HepG2 (cell line): ENCODE data around the gene SURF6. TPM values are rescaled to one million over a fixed set of nuclear protein-coding genes. Genes with fewer than 3 reads are reported as not detected.

ENCODE experiments used
- BHLHE40 ChIP-seq: IDR thresholded peaks from 2 replicates; pipeline ENCODE4 v1.6.1; 2011; ENCODE audit warnings: low read length, improper control_type of control experiment
- HMG20B ChIP-seq: conservative IDR thresholded peaks from 2 replicates; pipeline ENCODE4 v1.6.1; 2016; ENCODE audit warnings: missing genetic modification reagents, missing compliant biosample characterization
- NFATC3 ChIP-seq: sonication (generic); formaldehyde crosslinking; IDR thresholded peaks from 2 replicates; pipeline ENCODE4 v1.5.1; 2020; ENCODE audit warnings: mild to moderate bottlenecking, missing genetic modification reagents
- RFXAP ChIP-seq: sonication (generic); formaldehyde crosslinking; IDR thresholded peaks from 2 replicates; pipeline ENCODE4 v1.4.0; 2020; ENCODE audit warnings: missing genetic modification reagents, borderline replicate concordance
- SYNCRIP ChIP-seq: fragments of 200-400 bp; formaldehyde crosslinking; IDR thresholded peaks from 2 replicates; pipeline ENCODE4 v1.6.1; 2018; ENCODE audit warnings: mild to moderate bottlenecking, low read depth, low read length; ENCODE audit not compliant: insufficient read depth
- ZBTB42 ChIP-seq: sonication (generic); formaldehyde crosslinking; IDR thresholded peaks from 2 replicates; pipeline ENCODE4 v1.5.0; 2020; ENCODE audit warnings: mild to moderate bottlenecking, missing genetic modification reagents
- ZNF180 ChIP-seq: sonication (generic); formaldehyde crosslinking; IDR thresholded peaks from 2 replicates; pipeline ENCODE4 v1.4.0; 2020; ENCODE audit warnings: low read depth, missing genetic modification reagents, borderline replicate concordance
- ZNF350 ChIP-seq: sonication (generic); formaldehyde crosslinking; IDR thresholded peaks from 2 replicates; pipeline ENCODE4 v1.4.0; 2020; ENCODE audit warnings: mild to moderate bottlenecking, low read depth, missing genetic modification reagents, borderline replicate concordance
- ZNF598 ChIP-seq: sonication (generic); formaldehyde crosslinking; IDR thresholded peaks from 2 replicates; pipeline ENCODE4 v1.5.1; 2020; ENCODE audit warnings: mild to moderate bottlenecking, missing genetic modification reagents, borderline replicate concordance
- ZNF615 ChIP-seq: sonication (generic); formaldehyde crosslinking; IDR thresholded peaks from 2 replicates; pipeline ENCODE4 v1.5.0; 2020; ENCODE audit warnings: mild to moderate bottlenecking, missing genetic modification reagents, borderline replicate concordance
- ZNF7 ChIP-seq: IDR thresholded peaks from 2 replicates; pipeline ENCODE4 v1.6.1; 2016; ENCODE audit warnings: missing biosample characterization, missing genetic modification reagents
- polyA plus RNA-seq, 8 experiments: library from polyadenylated mRNA; depleted of rRNA in 3 of 8; stranded (reverse) in 7 of 8; unstranded in 1 of 8; fragments of >200 nt; fragmentation: Illumina TruSeq in 4 of 8; extraction: Trizol in 4 of 8; gene quantifications; 2 replicates each; pipeline versions ENCODE4 v1.2.1 to v1.2.3, GENCODE V29; 2011 to 2016; ENCODE audit warnings: low read depth in 4 of 8, missing spikeins in 1 of 8, mixed read lengths in 1 of 8; ENCODE audit not compliant: insufficient read depth in 1 of 8
- total RNA-seq, 5 experiments: library from RNA; depleted of rRNA; stranded (reverse); fragments of >200 nt; fragmentation: Illumina TruSeq; extraction: Trizol; gene quantifications; 2 replicates each; pipeline ENCODE4 v1.2.3, GENCODE V29; 2016; ENCODE audit warnings: low read depth in 1 of 5
- TF ChIP-seq, protein P1 (sequence below): sonication (generic); formaldehyde crosslinking; conservative IDR thresholded peaks from 2 replicates; pipeline ENCODE4 v1.4.0; 2020; ENCODE audit warnings: missing genetic modification reagents
- TF ChIP-seq, protein P2 (sequence below): sonication (generic); formaldehyde crosslinking; IDR thresholded peaks from 2 replicates; pipeline ENCODE4 v1.8.0; 2022; ENCODE audit warnings: missing genetic modification reagents, low read depth, mild to moderate bottlenecking, borderline replicate concordance
- TF ChIP-seq, protein P3 (sequence below): sonication (generic); formaldehyde crosslinking; IDR thresholded peaks from 2 replicates; pipeline ENCODE4 v1.5.1; 2020; ENCODE audit warnings: missing genetic modification reagents, mild to moderate bottlenecking, borderline replicate concordance
- TF ChIP-seq, protein P4 (sequence below): sonication (generic); formaldehyde crosslinking; IDR thresholded peaks from 2 replicates; pipeline ENCODE4 v1.4.0; 2020; ENCODE audit warnings: missing genetic modification reagents, low read depth, mild to moderate bottlenecking, borderline replicate concordance
- TF ChIP-seq, protein P5 (sequence below): sonication (generic); formaldehyde crosslinking; IDR thresholded peaks from 2 replicates; pipeline ENCODE4 v1.4.0; 2020; ENCODE audit warnings: mild to moderate bottlenecking, missing genetic modification reagents, borderline replicate concordance
- TF ChIP-seq, protein P6 (sequence below): sonication (generic); formaldehyde crosslinking; IDR thresholded peaks from 2 replicates; pipeline ENCODE4 v1.4.0; 2020; ENCODE audit warnings: missing genetic modification reagents
- TF ChIP-seq, protein P7 (sequence below): sonication (generic); formaldehyde crosslinking; conservative IDR thresholded peaks from 2 replicates; pipeline ENCODE4 v1.4.0; 2020; ENCODE audit warnings: missing genetic modification reagents

The SURF6 gene
- total and polyA plus RNA-seq, 2 of the 13 experiments (the other 11 are each of a cell fraction or from before 2014, with no cell fraction given), result 5.9 to 14.7 TPM

DNA sequence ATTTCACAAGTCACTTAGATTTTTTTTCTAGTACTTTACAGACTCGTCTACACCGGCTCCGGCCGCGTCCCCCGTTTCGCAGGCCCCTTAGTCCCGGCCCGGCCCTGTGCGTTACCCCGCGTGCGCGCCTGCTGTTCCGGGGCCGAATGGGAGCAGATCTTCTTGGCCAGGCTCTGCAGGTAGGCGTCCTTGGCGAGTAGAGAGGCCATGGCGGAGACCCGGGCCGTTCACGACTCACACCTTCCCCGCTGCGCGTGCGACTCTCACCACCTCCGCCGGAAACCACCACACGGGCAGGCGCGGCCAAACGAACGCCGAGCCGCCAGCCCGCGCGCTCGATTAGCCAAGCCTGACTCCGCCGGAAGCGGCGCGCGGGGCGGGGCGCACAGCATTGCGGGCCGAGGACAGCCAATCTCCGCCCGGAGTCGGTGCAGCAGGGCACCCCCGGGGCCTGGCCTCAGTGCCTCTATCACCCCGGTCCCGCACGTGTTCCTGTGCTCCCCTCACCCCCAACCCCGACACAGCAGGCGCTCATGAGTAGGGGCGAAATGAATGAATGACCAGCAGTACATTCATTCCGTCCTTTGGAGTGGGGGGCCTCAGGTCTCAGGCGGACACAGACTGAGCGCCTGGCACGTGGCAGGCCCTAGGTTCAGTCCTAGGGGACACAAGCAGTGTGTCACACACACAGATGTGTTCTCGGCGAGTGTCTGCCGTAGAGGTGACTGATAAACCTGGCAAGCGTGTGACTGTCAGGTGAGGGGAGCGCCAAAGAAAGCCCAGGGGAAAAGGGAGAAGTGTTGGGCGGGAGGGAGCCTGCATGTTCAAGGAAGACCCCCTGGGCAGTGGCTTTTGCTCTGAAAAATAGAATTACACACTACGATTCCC is at the start of gene SURF6 (continued):
- TF ChIP-seq, protein P1, sequence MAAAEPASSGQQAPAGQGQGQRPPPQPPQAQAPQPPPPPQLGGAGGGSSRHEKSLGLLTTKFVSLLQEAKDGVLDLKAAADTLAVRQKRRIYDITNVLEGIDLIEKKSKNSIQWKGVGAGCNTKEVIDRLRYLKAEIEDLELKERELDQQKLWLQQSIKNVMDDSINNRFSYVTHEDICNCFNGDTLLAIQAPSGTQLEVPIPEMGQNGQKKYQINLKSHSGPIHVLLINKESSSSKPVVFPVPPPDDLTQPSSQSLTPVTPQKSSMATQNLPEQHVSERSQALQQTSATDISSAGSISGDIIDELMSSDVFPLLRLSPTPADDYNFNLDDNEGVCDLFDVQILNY (CRISPR knock-in tag), result no peak
- TF ChIP-seq ZBTB42 (CRISPR knock-in tag) (no peak), RFXAP (CRISPR knock-in tag) (no peak; the same call in 1 of the 2 replicates), ZNF615 (CRISPR knock-in tag) (no peak), BHLHE40 (peak; percentile 95), SYNCRIP (no peak), ZNF598 (CRISPR knock-in tag) (peak; percentile 80), ZNF180 (CRISPR knock-in tag) (no peak), HMG20B (CRISPR knock-in tag) (peak; percentile 58), NFATC3 (CRISPR knock-in tag) (peak; percentile 64; the same call in 1 of the 2 replicates), ZNF350 (peak; percentile 80), ZNF7 (no peak)
- TF ChIP-seq, protein P2, sequence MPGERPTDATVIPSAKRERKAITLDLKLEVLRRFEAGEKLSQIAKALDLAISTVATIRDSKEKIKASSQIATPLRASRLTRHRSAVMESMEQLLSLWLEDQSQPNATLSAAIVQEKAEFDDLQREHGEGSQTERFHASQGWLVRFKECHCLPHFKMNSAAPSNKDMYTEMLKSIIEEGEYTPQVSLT (CRISPR knock-in tag), result no peak; the same call in 1 of the 2 replicates
- TF ChIP-seq, protein P3, sequence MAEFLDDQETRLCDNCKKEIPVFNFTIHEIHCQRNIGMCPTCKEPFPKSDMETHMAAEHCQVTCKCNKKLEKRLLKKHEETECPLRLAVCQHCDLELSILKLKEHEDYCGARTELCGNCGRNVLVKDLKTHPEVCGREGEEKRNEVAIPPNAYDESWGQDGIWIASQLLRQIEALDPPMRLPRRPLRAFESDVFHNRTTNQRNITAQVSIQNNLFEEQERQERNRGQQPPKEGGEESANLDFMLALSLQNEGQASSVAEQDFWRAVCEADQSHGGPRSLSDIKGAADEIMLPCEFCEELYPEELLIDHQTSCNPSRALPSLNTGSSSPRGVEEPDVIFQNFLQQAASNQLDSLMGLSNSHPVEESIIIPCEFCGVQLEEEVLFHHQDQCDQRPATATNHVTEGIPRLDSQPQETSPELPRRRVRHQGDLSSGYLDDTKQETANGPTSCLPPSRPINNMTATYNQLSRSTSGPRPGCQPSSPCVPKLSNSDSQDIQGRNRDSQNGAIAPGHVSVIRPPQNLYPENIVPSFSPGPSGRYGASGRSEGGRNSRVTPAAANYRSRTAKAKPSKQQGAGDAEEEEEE (CRISPR knock-in tag), result no peak
- TF ChIP-seq, protein P4, sequence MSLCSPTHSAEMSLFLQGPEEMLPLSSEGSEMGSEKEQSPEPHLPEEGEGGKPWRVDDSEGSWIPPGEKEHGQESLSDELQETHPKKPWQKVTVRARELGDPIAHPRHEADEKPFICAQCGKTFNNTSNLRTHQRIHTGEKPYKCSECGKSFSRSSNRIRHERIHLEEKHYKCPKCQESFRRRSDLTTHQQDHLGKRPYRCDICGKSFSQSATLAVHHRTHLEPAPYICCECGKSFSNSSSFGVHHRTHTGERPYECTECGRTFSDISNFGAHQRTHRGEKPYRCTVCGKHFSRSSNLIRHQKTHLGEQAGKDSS (CRISPR knock-in tag), result peak; percentile 85; the same call in 1 of the 2 replicates
- TF ChIP-seq, protein P5, sequence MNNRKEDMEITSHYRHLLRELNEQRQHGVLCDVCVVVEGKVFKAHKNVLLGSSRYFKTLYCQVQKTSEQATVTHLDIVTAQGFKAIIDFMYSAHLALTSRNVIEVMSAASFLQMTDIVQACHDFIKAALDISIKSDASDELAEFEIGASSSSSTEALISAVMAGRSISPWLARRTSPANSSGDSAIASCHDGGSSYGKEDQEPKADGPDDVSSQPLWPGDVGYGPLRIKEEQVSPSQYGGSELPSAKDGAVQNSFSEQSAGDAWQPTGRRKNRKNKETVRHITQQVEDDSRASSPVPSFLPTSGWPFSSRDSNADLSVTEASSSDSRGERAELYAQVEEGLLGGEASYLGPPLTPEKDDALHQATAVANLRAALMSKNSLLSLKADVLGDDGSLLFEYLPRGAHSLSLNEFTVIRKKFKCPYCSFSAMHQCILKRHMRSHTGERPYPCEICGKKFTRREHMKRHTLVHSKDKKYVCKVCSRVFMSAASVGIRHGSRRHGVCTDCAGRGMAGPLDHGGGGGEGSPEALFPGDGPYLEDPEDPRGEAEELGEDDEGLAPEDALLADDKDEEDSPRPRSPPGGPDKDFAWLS, result 0 out of 2 replicates have a peak, but pooled peaks have one; percentile 25
- TF ChIP-seq, protein P6, sequence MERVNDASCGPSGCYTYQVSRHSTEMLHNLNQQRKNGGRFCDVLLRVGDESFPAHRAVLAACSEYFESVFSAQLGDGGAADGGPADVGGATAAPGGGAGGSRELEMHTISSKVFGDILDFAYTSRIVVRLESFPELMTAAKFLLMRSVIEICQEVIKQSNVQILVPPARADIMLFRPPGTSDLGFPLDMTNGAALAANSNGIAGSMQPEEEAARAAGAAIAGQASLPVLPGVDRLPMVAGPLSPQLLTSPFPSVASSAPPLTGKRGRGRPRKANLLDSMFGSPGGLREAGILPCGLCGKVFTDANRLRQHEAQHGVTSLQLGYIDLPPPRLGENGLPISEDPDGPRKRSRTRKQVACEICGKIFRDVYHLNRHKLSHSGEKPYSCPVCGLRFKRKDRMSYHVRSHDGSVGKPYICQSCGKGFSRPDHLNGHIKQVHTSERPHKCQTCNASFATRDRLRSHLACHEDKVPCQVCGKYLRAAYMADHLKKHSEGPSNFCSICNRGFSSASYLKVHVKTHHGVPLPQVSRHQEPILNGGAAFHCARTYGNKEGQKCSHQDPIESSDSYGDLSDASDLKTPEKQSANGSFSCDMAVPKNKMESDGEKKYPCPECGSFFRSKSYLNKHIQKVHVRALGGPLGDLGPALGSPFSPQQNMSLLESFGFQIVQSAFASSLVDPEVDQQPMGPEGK (CRISPR knock-in tag), result peak; percentile 89
- TF ChIP-seq, protein P7, sequence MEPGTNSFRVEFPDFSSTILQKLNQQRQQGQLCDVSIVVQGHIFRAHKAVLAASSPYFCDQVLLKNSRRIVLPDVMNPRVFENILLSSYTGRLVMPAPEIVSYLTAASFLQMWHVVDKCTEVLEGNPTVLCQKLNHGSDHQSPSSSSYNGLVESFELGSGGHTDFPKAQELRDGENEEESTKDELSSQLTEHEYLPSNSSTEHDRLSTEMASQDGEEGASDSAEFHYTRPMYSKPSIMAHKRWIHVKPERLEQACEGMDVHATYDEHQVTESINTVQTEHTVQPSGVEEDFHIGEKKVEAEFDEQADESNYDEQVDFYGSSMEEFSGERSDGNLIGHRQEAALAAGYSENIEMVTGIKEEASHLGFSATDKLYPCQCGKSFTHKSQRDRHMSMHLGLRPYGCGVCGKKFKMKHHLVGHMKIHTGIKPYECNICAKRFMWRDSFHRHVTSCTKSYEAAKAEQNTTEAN (CRISPR knock-in tag), result peak; percentile 58; the same call in 1 of the 2 replicates
